ENCODE results near the gene DOK3.
A peak's percentile ranks its signal among the peaks of the same experiment; 100 is the strongest.

The DOK3 gene

DNA sequence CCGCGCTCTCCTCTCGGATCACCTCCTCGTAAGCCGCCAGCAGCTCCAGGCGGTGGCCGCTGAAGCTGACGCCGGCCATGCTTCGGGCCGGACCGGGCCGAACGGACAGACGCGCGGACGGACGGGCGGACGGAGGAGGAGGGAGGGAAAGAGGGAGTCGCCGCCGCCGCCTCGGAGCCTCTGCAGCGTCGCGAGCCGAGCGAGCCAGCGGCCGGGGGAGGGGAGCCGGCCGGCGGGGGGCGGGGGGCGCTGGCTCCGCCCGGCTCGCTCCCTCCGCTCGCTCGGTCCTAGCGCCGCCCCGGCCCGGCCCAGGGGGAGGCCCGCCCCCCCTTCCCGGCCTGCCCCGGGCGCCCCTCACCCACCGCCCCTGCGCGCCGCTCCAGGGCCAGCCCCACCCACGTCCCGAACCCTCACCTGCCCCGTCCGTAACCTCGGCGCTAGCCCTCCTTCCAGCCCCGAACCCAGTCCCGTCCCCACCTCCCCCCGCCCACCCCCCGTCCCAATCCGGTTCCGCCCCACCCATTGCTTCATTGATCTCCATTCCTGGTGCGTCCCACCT lies 36.1 kb downstream of the DOK3 start, which contains the start of gene DBN1:
Gene DBN1, minus strand, starts transcription at position 192 of the 559 bp plus-strand sequence. Its CDS starts 113 bp downstream, at position 79.
- Histone ChIP-seq H3K27ac (replicated peaks) (no peak within 1 kb of the TSS), H3K4me3 (replicated peaks; ENCODE audit: insufficient read depth, low read length) (peak within 1 kb of the TSS; percentile 33), H3K27me3 (ENCODE audit: insufficient read depth, poor library complexity, severe bottlenecking) (no peaks in the 10 kb centered on the region)
- DNase-seq (ENCODE audit: low read depth in 1 of 2, low spot score in 1 of 2), result no peak
- TF ChIP-seq, protein P1, sequence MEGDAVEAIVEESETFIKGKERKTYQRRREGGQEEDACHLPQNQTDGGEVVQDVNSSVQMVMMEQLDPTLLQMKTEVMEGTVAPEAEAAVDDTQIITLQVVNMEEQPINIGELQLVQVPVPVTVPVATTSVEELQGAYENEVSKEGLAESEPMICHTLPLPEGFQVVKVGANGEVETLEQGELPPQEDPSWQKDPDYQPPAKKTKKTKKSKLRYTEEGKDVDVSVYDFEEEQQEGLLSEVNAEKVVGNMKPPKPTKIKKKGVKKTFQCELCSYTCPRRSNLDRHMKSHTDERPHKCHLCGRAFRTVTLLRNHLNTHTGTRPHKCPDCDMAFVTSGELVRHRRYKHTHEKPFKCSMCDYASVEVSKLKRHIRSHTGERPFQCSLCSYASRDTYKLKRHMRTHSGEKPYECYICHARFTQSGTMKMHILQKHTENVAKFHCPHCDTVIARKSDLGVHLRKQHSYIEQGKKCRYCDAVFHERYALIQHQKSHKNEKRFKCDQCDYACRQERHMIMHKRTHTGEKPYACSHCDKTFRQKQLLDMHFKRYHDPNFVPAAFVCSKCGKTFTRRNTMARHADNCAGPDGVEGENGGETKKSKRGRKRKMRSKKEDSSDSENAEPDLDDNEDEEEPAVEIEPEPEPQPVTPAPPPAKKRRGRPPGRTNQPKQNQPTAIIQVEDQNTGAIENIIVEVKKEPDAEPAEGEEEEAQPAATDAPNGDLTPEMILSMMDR (IDR thresholded peaks at IDR 0.05; ENCODE audit: insufficient read depth, low read length), result no peak
- no peak for TF ChIP-seq SPI1 (IDR thresholded peaks at IDR 0.05; ENCODE audit: borderline replicate concordance, low read depth)
- TF ChIP-seq, protein P2, sequence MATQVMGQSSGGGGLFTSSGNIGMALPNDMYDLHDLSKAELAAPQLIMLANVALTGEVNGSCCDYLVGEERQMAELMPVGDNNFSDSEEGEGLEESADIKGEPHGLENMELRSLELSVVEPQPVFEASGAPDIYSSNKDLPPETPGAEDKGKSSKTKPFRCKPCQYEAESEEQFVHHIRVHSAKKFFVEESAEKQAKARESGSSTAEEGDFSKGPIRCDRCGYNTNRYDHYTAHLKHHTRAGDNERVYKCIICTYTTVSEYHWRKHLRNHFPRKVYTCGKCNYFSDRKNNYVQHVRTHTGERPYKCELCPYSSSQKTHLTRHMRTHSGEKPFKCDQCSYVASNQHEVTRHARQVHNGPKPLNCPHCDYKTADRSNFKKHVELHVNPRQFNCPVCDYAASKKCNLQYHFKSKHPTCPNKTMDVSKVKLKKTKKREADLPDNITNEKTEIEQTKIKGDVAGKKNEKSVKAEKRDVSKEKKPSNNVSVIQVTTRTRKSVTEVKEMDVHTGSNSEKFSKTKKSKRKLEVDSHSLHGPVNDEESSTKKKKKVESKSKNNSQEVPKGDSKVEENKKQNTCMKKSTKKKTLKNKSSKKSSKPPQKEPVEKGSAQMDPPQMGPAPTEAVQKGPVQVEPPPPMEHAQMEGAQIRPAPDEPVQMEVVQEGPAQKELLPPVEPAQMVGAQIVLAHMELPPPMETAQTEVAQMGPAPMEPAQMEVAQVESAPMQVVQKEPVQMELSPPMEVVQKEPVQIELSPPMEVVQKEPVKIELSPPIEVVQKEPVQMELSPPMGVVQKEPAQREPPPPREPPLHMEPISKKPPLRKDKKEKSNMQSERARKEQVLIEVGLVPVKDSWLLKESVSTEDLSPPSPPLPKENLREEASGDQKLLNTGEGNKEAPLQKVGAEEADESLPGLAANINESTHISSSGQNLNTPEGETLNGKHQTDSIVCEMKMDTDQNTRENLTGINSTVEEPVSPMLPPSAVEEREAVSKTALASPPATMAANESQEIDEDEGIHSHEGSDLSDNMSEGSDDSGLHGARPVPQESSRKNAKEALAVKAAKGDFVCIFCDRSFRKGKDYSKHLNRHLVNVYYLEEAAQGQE (IDR thresholded peaks at IDR 0.05; ENCODE audit: insufficient replicate concordance, low read depth), result no peak
- no peak for TF ChIP-seq GABPA (IDR thresholded peaks at IDR 0.05; ENCODE audit: low read depth)
- TF ChIP-seq POLR2AphosphoS5 (IDR thresholded peaks at IDR 0.05; ENCODE audit: low read depth), result no peak

DNA sequence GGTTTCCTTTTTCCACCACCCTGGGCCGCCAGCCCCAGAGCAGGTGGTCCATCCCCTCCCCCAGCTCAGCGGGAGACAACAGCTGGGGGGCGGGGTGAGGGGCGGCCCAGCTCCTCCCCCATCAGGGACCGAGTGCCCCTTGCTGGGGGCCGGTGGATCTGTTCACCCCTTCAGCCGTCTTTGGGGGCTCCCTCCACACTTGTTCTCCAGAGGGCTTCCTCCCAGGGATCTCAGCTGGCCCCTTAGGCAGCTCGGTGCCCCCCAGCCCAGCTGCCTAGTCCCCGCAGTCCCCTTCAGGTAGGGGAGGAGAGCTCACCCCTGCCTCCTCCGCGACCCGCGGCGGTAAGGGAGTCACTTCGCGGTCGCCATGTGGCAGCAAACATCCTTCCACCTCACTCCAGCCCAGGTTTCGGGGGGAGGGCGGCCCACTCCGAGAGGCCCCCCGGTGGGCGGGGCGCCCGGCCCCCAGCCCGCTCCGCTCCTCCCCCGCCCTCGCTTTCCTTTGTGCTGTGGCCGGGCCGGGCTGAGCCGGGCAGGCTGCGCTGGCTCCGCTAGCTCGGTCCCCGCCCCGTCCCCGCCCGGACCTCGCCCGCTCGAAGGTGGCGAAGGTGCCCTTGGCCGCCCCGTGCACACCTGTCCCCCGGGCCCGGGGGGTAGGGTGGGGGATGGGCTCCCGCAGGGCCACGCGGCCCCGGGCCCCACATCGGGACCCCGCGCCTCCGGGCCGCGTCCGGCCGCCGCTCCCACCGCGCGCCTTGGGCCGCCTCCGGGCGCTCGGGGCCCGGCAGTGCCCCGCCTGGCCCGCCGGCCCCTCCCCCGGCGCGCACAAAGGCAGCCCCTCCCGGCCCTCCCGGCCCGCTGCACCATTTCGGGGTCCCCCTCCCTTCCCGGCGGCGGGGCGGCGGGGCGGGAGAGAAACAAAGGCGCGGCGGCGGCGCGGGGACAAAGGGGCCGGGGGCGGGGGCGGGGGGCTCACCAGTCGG lies 36.9 kb downstream of the DOK3 start:
- Histone ChIP-seq H3K4me3 (replicated peaks; ENCODE audit: insufficient read depth, low read length) (peak overlapping the region; percentile 33), H3K27me3 (ENCODE audit: insufficient read depth, poor library complexity, severe bottlenecking) (no peaks in the 10 kb centered on the region), H3K27ac (replicated peaks) (no peak overlapping the region)
- TF ChIP-seq, protein P2 (IDR thresholded peaks at IDR 0.05; ENCODE audit: insufficient replicate concordance, low read depth), result no peak
- TF ChIP-seq GABPA (IDR thresholded peaks at IDR 0.05; ENCODE audit: low read depth) (no peak), POLR2AphosphoS5 (IDR thresholded peaks at IDR 0.05; ENCODE audit: low read depth) (no peak), SPI1 (IDR thresholded peaks at IDR 0.05; ENCODE audit: borderline replicate concordance, low read depth) (no peak)
- TF ChIP-seq, protein P1 (IDR thresholded peaks at IDR 0.05; ENCODE audit: insufficient read depth, low read length), result no peak
- no peak for DNase-seq (ENCODE audit: low read depth in 1 of 2, low spot score in 1 of 2)

- Histone ChIP-seq H3K27me3 (ENCODE audit: insufficient read depth, poor library complexity, severe bottlenecking) (no peaks in the 10 kb centered on the region), H3K27ac (replicated peaks) (no peak overlapping the region)
These were observed 37.8 kb downstream of the DOK3 start for GRCh38 chr5:177471610-177472356.

More at GRCh38 chr5:177471610-177472356, 37.8 kb downstream of the DOK3 start:
- no peak for TF ChIP-seq POLR2AphosphoS5 (IDR thresholded peaks at IDR 0.05; ENCODE audit: low read depth)
- TF ChIP-seq GABPA (IDR thresholded peaks at IDR 0.05; ENCODE audit: low read depth), result no peak
- TF ChIP-seq, protein P1 (IDR thresholded peaks at IDR 0.05; ENCODE audit: insufficient read depth, low read length), result no peak
- TF ChIP-seq SPI1 (IDR thresholded peaks at IDR 0.05; ENCODE audit: borderline replicate concordance, low read depth), result no peak
- no peak for DNase-seq (ENCODE audit: low read depth in 1 of 2, low spot score in 1 of 2)
- H3K4me3 ChIP-seq (replicated peaks; ENCODE audit: insufficient read depth, low read length), result no peak overlapping the region
